ENCODE results near the gene FH. TPM values are rescaled to one million over a fixed set of nuclear protein-coding genes. Genes with fewer than 3 reads are reported as not detected.

FH gene
- total and polyA plus RNA-seq, 2 donors (not counting 3 experiments of a cell fraction or from before 2014, with no cell fraction given): 41.9 to 96.6 TPM

DNA sequence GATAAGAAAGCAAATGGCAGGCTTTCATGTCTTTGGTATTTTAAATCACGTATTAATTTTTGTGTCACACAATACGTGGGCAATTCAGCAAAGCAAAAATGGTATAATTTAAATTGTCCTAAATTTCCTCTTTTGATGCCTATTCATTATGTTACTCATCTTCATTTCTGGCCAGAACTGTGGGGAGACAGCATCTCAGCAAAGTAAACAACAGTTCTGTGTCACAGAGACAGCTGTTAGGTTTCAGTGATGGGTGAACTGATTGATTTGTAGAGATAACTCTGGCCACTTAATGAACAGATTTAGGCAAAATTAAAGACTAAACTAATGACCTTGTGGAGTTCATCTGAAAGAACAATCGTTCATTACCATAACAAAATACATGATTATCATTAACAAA lies 49.2 kb downstream of the FH start:
- Histone ChIP-seq H3K9me1 (replicated peaks; ENCODE audit: control insufficient read depth, extremely low read depth, insufficient read depth, low read length) (no peaks in the 10 kb centered on the region), H3K79me2 (ENCODE audit: control insufficient read depth, insufficient read depth, low read length) (no peaks in the 10 kb centered on the region), H3K9ac (replicated peaks; ENCODE audit: extremely low read depth, insufficient read depth, low read length) (no peak overlapping the region), H3K36me3 (ENCODE audit: control insufficient read depth in 2 of 2, extremely low read depth in 1 of 2, insufficient read depth in 2 of 2, low read length in 2 of 2) (no peaks in the 10 kb centered on the region), H3K27ac (ENCODE audit: insufficient read depth, low read depth, low read length) (no peak overlapping the region), H2AFZ (ENCODE audit: low read depth, low read length) (no peak overlapping the region), H3K27me3 (ENCODE audit: control insufficient read depth in 2 of 2, insufficient read depth in 2 of 2, low read length in 2 of 2) (no peaks in the 10 kb centered on the region), H3K4me3 (replicated peaks in 1 of 3; ENCODE audit: insufficient read depth in 1 of 3, low read depth in 1 of 3, low read length in 3 of 3) (no peak overlapping the region), H4K20me1 (replicated peaks; ENCODE audit: control insufficient read depth, extremely low read depth, insufficient read depth, low read length) (no peaks in the 10 kb centered on the region), H3K9me3 (replicated peaks; ENCODE audit: control insufficient read depth, insufficient read depth, low read length) (no peaks in the 10 kb centered on the region), H3K4me2 (ENCODE audit: insufficient read depth, low read length) (no peak overlapping the region), H3K4me1 (ENCODE audit: control insufficient read depth, extremely low read depth, insufficient read depth, low read length) (peaks cover 5% of the 10 kb centered on the region)
- POLR2A ChIA-PET: no interaction called here
- intact Hi-C loops (cut with micrococcal nuclease): no loop called here
- FAIRE-seq: no peak
- dilution Hi-C loops (cut with MboI; ENCODE audit: extremely low pct_ligation_motif_present, low sequenced_read_pairs): no loop called here
- no peak for DNase-seq (ENCODE audit: low read depth, low spot score)
- no peak for TF ChIP-seq POLR2A (IDR thresholded peaks at IDR 0.05; ENCODE audit: low read depth, low read length)
- TF ChIP-seq, protein P1, sequence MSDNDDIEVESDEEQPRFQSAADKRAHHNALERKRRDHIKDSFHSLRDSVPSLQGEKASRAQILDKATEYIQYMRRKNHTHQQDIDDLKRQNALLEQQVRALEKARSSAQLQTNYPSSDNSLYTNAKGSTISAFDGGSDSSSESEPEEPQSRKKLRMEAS (IDR thresholded peaks at IDR 0.05; ENCODE audit: insufficient read depth, insufficient read length): no peak
- no peak for TF ChIP-seq EZH2 (IDR thresholded peaks at IDR 0.05; ENCODE audit: borderline replicate concordance, low read depth, low read length, severe bottlenecking)
- BruUV-seq (replicated peaks): no TSS peak
- CTCF ChIA-PET: interaction anchor here (0.9 kb wide), 1 partner anchor 15 kb away, joined by 4 read pairs; no protein-coding TSS in a partner anchor

DNA sequence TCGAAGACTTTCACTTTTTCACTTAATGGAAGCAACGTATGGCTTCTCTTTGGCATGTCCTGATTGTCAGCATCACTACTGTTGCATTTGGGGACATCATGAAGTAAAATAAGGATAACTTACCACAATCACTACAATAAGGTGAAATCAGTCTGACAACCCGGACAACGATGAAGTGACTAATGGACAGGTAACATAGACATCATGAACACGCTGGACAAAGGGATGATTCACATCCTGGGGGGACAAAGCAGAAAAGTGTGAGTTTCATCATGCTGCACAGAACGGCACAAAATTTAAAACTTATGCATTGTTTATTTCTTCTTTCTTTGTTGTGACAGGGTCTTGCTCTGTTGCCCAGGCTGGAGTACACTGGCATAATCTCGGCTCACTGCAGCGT lies 53.9 kb downstream of the FH start:
- H3K4me1 ChIP-seq (ENCODE audit: control insufficient read depth, extremely low read depth, insufficient read depth, low read length): no peaks in the 10 kb centered on the region
- dilution Hi-C loops (cut with MboI; ENCODE audit: extremely low pct_ligation_motif_present, low sequenced_read_pairs) (no loop called here), intact Hi-C loops (cut with micrococcal nuclease) (no loop called here)
- H4K20me1 ChIP-seq (replicated peaks; ENCODE audit: control insufficient read depth, extremely low read depth, insufficient read depth, low read length): no peaks in the 10 kb centered on the region
- DNase-seq (ENCODE audit: low read depth, low spot score) (no peak), FAIRE-seq (peak; percentile 46)
- no peaks in the 10 kb centered on the region for H3K79me2 ChIP-seq (ENCODE audit: control insufficient read depth, insufficient read depth, low read length)
- no peaks in the 10 kb centered on the region for H3K36me3 ChIP-seq (ENCODE audit: control insufficient read depth in 2 of 2, extremely low read depth in 1 of 2, insufficient read depth in 2 of 2, low read length in 2 of 2)
- H3K27ac ChIP-seq (ENCODE audit: insufficient read depth, low read depth, low read length): no peak overlapping the region
- TF ChIP-seq, protein P1 (IDR thresholded peaks at IDR 0.05; ENCODE audit: insufficient read depth, insufficient read length): no peak
- POLR2A ChIA-PET: no interaction called here
- no peak overlapping the region for H3K9ac ChIP-seq (replicated peaks; ENCODE audit: extremely low read depth, insufficient read depth, low read length)
- CTCF ChIA-PET: no interaction called here
- no TSS peak for BruUV-seq (replicated peaks)
- no peak overlapping the region for H3K4me2 ChIP-seq (ENCODE audit: insufficient read depth, low read length)
- no peaks in the 10 kb centered on the region for H3K9me1 ChIP-seq (replicated peaks; ENCODE audit: control insufficient read depth, extremely low read depth, insufficient read depth, low read length)
- no peaks in the 10 kb centered on the region for H3K9me3 ChIP-seq (replicated peaks; ENCODE audit: control insufficient read depth, insufficient read depth, low read length)
- H3K4me3 ChIP-seq (replicated peaks in 1 of 3; ENCODE audit: insufficient read depth in 1 of 3, low read depth in 1 of 3, low read length in 3 of 3): no peak overlapping the region
- no peak overlapping the region for H2AFZ ChIP-seq (ENCODE audit: low read depth, low read length)
- H3K27me3 ChIP-seq (ENCODE audit: control insufficient read depth in 2 of 2, insufficient read depth in 2 of 2, low read length in 2 of 2): no peaks in the 10 kb centered on the region
